OCI-LY1 (cell line): Measurements from ENCODE around the gene TFEB.

ENCODE experiments used
- H2AFZ ChIP-seq: fragments of 200-600 bp; sonication (generic), shearing (Covaris generic); 2 replicates; pipeline ENCODE4 v1.6.0; 2014; ENCODE audit warnings: antibody characterized with exemption, mild to moderate bottlenecking, low read length
- H3F3A ChIP-seq: fragments of 200-600 bp; sonication (generic), shearing (Covaris generic); 2 replicates; pipeline ENCODE4 v1.6.0; 2014; ENCODE audit warnings: mild to moderate bottlenecking, antibody characterized with exemption, low read length, moderate library complexity; ENCODE audit not compliant: insufficient read depth
- H3K27ac ChIP-seq: fragments of 200-600 bp; sonication (generic); 2 replicates; pipeline ENCODE4 v1.5.1; 2014; ENCODE audit warnings: low read length, mixed run types, mild to moderate bottlenecking, low read depth; ENCODE audit not compliant: poor library complexity, severe bottlenecking
- H3K27me3 ChIP-seq: fragments of 200-600 bp; sonication (generic); 2 replicates; pipeline ENCODE4 v1.6.0; 2014; ENCODE audit warnings: antibody characterized with exemption, mild to moderate bottlenecking, low read length, moderate library complexity; ENCODE audit not compliant: insufficient read depth
- H3K36me3 ChIP-seq: fragments of 200-600 bp; sonication (generic); 2 replicates; pipeline ENCODE4 v1.6.1; 2014; ENCODE audit warnings: mild to moderate bottlenecking, antibody characterized with exemption, low read length, moderate library complexity, mixed read lengths; ENCODE audit not compliant: insufficient read depth
- H3K4me1 ChIP-seq: fragments of 200-600 bp; sonication (generic); 2 replicates; pipeline ENCODE4 v1.5.1; 2014; ENCODE audit warnings: mild to moderate bottlenecking, low read length, moderate library complexity; ENCODE audit not compliant: insufficient read depth, severe bottlenecking
- H3K4me2 ChIP-seq: fragments of 200-600 bp; sonication (generic), shearing (Covaris generic); 2 replicates; pipeline ENCODE4 v1.6.1; 2014; ENCODE audit warnings: low read length
- H3K4me3 ChIP-seq: fragments of 200-600 bp; sonication (generic); 2 replicates; pipeline ENCODE4 v1.5.1; 2014; ENCODE audit warnings: low read length, low read depth, mild to moderate bottlenecking, mixed read lengths; ENCODE audit not compliant: poor library complexity, severe bottlenecking
- H3K79me2 ChIP-seq: fragments of 200-600 bp; shearing (Covaris generic); 2 replicates; pipeline ENCODE4 v1.6.1; 2016; ENCODE audit warnings: mixed run types, low read length, mixed read lengths; ENCODE audit not compliant: insufficient read depth
- H3K9ac ChIP-seq: fragments of 200-600 bp; sonication (generic), shearing (Covaris generic); 2 replicates; pipeline ENCODE4 v1.6.1; 2014; ENCODE audit warnings: mild to moderate bottlenecking, low read length, mixed read lengths
- H3K9me2 ChIP-seq: fragments of 200-600 bp; sonication (generic), shearing (Covaris generic); 2 replicates; pipeline ENCODE4 v1.6.1; 2014; ENCODE audit warnings: low read depth, mild to moderate bottlenecking, low read length, mixed read lengths
- H3K9me3 ChIP-seq: fragments of 200-600 bp; shearing (Covaris generic); 2 replicates; pipeline ENCODE4 v1.6.1; 2014; ENCODE audit warnings: low read length, mixed read lengths
- H4K20me1 ChIP-seq: fragments of 200-600 bp; sonication (generic), shearing (Covaris generic); 2 replicates; pipeline ENCODE4 v1.6.0; 2016; ENCODE audit warnings: mild to moderate bottlenecking, low read length; ENCODE audit not compliant: insufficient read depth
- EZH2 ChIP-seq: fragments of 200-600 bp; sonication (generic), shearing (Covaris generic); IDR thresholded peaks from 2 replicates; pipeline ENCODE4 v1.8.0; 2017; ENCODE audit warnings: borderline replicate concordance, mixed run types, mild to moderate bottlenecking, antibody characterized with exemption, low read length, moderate library complexity, mixed read lengths
- TF ChIP-seq, protein P1 (sequence below): fragments of 200-600 bp; sonication (generic), shearing (Covaris generic); IDR thresholded peaks from 2 replicates; pipeline ENCODE4 v1.5.1; 2017; ENCODE audit warnings: mild to moderate bottlenecking, antibody characterized with exemption, low read length, moderate library complexity, mixed read lengths

The TFEB gene

DNA sequence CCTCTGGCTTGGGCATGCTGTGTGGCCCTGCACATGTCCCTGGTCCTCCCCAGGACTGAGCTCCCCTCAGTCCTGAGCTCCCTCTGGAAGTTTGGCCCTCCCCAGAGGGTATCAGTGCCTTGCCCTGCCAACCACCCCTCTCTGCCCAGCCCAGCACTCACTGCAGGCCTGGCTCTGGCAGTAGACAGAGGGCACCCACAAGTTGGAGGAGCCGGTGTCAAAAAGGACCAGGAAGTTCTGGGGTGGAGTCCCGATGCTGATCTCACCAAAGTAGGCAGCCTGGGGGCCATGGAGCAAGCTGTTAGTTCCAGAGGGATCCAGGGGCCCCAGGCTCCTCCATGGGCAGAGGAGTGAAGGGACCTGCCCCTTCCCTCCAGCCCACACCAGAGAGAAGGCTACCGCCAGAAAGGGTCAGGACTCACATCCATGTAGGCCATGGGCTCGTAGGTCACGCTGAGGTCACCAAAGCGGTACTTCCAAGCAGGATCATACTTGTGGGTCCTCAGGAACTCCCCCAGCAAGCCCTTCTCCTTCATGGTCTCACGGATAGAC, 8.9 kb upstream of the TFEB start:
- H2AFZ ChIP-seq = no peak overlapping the region
- no peaks in the 10 kb centered on the region for H3K79me2 ChIP-seq
- no peaks in the 10 kb centered on the region for H3K36me3 ChIP-seq
- H3K27me3 ChIP-seq = peaks cover 8% of the 10 kb centered on the region; the same call in 1 of the 2 replicates
- no peak overlapping the region for H3K27ac ChIP-seq
- no peaks in the 10 kb centered on the region for H3K4me1 ChIP-seq
- H3K4me2 ChIP-seq = no peak overlapping the region
- H4K20me1 ChIP-seq = no peaks in the 10 kb centered on the region
- no peak overlapping the region for H3K9ac ChIP-seq
- H3K9me2 ChIP-seq = no peaks in the 10 kb centered on the region
- no peak overlapping the region for H3K4me3 ChIP-seq
- H3K9me3 ChIP-seq = no peaks in the 10 kb centered on the region
- no peaks in the 10 kb centered on the region for H3F3A ChIP-seq
- TF ChIP-seq EZH2 = no peak
- TF ChIP-seq, protein P1, sequence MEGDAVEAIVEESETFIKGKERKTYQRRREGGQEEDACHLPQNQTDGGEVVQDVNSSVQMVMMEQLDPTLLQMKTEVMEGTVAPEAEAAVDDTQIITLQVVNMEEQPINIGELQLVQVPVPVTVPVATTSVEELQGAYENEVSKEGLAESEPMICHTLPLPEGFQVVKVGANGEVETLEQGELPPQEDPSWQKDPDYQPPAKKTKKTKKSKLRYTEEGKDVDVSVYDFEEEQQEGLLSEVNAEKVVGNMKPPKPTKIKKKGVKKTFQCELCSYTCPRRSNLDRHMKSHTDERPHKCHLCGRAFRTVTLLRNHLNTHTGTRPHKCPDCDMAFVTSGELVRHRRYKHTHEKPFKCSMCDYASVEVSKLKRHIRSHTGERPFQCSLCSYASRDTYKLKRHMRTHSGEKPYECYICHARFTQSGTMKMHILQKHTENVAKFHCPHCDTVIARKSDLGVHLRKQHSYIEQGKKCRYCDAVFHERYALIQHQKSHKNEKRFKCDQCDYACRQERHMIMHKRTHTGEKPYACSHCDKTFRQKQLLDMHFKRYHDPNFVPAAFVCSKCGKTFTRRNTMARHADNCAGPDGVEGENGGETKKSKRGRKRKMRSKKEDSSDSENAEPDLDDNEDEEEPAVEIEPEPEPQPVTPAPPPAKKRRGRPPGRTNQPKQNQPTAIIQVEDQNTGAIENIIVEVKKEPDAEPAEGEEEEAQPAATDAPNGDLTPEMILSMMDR = no peak

DNA sequence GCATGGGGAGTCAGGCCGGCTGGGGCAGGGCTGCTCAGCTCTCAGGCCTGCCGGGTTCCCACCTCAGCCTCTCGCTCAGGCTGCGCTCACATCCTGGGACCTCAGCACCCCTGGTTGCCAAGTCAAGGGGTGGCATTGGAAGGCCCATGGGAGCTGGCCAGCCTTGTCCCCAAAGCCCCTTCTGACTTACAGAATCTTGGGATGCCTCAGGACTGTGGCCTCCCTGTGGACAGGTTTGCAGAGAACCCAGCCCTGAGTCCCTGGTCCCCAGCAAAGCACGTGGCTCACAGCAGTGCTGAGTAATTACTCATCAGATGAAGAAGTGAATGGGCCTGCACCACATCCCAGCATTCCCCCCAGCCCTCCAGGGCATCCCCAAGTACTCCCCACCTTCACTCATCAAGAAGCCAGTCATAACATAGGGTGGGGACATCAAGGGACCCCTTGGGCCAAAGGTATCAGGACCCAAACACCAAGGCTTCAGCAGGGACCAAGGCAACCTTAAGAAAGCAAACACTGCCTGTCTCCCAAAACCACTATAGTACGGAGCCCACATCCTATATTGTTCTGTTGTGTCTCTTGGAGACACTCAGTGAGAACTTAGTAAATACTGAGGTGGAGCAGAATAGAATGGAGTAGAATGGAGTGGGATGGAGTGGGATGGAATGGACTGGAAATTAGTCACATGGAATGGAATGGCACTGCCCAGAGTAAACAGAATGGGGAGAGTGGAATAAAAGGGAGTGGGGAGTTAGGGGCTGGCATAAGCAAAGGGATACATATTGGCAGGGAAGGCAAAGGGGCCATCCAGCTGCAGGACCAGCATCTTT, 8.2 kb upstream of the TFEB start:
- Histone ChIP-seq H3K4me3 (no peak overlapping the region), H3F3A (no peaks in the 10 kb centered on the region), H4K20me1 (no peaks in the 10 kb centered on the region), H3K9me3 (no peaks in the 10 kb centered on the region), H3K9me2 (no peaks in the 10 kb centered on the region), H3K4me1 (no peaks in the 10 kb centered on the region), H3K36me3 (no peaks in the 10 kb centered on the region), H2AFZ (no peak overlapping the region), H3K79me2 (no peaks in the 10 kb centered on the region), H3K27me3 (peaks cover 8% of the 10 kb centered on the region; the same call in 1 of the 2 replicates), H3K9ac (no peak overlapping the region), H3K27ac (no peak overlapping the region), H3K4me2 (no peak overlapping the region)
- TF ChIP-seq EZH2 = no peak
- TF ChIP-seq, protein P1 = no peak

DNA sequence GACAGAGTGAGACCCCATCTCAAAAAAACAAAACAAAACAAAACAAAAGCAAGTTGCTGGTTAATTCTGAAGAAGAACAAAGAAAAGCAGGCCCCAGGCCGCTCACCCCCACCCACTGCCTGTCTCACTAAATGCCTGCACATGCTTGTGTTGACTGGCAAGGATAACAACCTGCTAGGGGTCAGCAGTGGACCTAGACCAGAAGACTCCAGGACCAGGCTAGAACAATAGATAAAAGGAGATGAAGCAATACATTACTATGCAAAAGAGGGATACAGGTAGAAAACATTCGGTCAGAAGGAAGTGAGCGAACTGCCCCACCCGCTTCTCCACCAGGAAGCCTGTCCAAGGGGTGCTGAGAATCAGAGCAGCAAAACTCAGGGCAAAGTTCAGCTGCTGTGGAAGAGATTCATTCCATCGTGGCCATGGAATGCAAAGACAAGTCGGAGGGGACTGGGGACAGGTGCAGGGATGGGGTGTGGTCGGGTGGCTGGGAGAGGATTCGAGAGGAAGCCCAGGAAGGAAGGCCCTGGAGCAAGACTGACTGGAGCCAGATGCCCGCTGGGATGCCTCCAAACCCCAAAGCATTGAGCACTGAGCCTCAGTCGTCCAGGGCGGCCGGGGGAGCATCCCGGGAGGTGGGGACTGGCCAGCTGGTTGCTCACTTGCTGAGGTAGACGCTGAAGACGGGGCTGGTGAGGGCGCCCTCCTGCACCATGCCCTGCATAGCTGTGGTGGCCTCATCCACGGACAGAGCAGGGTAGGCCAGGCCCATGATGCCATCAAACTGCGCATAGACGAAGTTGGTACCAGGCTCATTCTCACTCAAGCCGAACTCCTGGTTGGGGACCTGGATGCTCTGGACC, 6.5 kb upstream of the TFEB start:
- Histone ChIP-seq H3K9me3 (no peaks in the 10 kb centered on the region), H3K27me3 (peaks cover 8% of the 10 kb centered on the region; the same call in 1 of the 2 replicates), H3K4me1 (no peaks in the 10 kb centered on the region), H3K9ac (no peak overlapping the region), H3F3A (no peaks in the 10 kb centered on the region), H3K9me2 (no peaks in the 10 kb centered on the region), H3K79me2 (no peaks in the 10 kb centered on the region), H3K4me3 (no peak overlapping the region), H3K4me2 (no peak overlapping the region), H3K27ac (no peak overlapping the region), H4K20me1 (no peaks in the 10 kb centered on the region), H3K36me3 (no peaks in the 10 kb centered on the region), H2AFZ (no peak overlapping the region)
- TF ChIP-seq, protein P1 = no peak
- no peak for TF ChIP-seq EZH2
